ENCODE results near the gene BAIAP3. TPM values are rescaled to one million over a fixed set of nuclear protein-coding genes. Genes with fewer than 3 reads are reported as not detected.

BAIAP3 gene
- total RNA-seq, 1 experiment from 2014 or later = 44.7 TPM

DNA sequence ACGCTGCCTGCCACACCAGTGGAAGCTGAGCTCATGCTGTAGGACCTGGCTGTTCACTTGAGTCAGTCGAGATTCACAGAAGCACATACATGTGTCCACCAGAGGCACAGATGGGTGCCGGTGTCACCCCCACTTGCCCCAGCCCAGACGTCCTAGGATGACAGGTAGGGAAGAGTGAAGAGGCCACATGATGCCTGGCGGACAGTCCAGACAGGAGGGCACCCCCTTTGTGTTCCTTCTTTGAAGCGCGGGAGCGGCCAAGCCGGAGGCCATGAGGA lies 15.2 kb upstream of the BAIAP3 start:
- no TSS peak for BruUV-seq (replicated peaks)
- POLR2A ChIA-PET = no interaction called here

DNA sequence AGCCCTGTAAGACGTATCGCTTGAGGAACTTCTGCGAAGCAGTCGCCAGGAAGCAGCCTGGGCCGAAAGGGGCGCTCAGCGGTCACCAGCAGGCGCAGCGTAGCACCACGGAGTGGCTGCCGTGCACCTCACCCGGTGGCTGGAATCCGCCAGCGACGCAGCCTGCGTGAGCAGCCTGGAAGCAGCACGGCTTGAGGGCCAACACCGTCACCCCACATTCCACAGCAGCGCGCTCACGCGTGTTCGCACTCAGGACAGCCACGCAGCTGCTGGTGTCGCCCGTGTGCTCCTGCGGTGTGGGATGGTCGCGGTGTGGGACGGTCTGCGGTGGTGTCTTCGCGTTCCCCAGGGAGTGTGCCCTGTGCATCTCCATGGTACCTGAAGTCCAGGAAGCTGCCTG lies 14.4 kb upstream of the BAIAP3 start:
- no peak for DNase-seq (ENCODE audit: low read depth, low spot score)
- H3K27ac ChIP-seq (ENCODE audit: low read depth, low read length) = no peak overlapping the region
- ChIA-PET CTCF (no interaction called here), RAD21 (ENCODE audit: low non-redundant PET in 1 of 2, low total read pairs in 2 of 2, uncharacterized antibody in 2 of 2, unreplicated experiment in 2 of 2) (no interaction called here), POLR2A (no interaction called here)
- no peak overlapping the region for H2AFZ ChIP-seq (ENCODE audit: low read depth, low read length, poor library complexity, severe bottlenecking)
- peaks cover 62% of the 10 kb centered on the region for H3K79me2 ChIP-seq (ENCODE audit: insufficient read depth, low read length)
- peaks cover 62 to 63% of the 10 kb centered on the region in 2 experiments for H3K36me3 ChIP-seq (ENCODE audit: control insufficient read depth in 1 of 2, insufficient read depth in 2 of 2, low read length in 2 of 2)
- intact Hi-C loops (cut with micrococcal nuclease) = no loop called here
- H3K4me2 ChIP-seq (ENCODE audit: low read length) = no peak overlapping the region
- no peaks in the 10 kb centered on the region for H3K4me1 ChIP-seq (ENCODE audit: control insufficient read depth in 1 of 2, insufficient read depth in 2 of 2, low read length in 2 of 2)
- no peak overlapping the region for H3K4me3 ChIP-seq (replicated peaks in 1 of 2; ENCODE audit: low read depth in 1 of 2, low read length in 2 of 2)
- no peak for ATAC-seq
- no peak for TF ChIP-seq EZH2 (IDR thresholded peaks at IDR 0.05)
- no peak for TF ChIP-seq YY1 (IDR thresholded peaks at IDR 0.05; ENCODE audit: extremely low read depth, insufficient replicate concordance, low read depth, low read length)
- no peak for TF ChIP-seq ZNF274 (IDR thresholded peaks at IDR 0.05; ENCODE audit: low read depth, low read length)
- TF ChIP-seq CEBPB (IDR thresholded peaks at IDR 0.05; ENCODE audit: low read depth) = no peak
- TF ChIP-seq TCF7L2 (IDR thresholded peaks at IDR 0.05; ENCODE audit: borderline replicate concordance, extremely low read depth, insufficient read depth, insufficient read length) = no peak
- TF ChIP-seq POLR2AphosphoS5 (IDR thresholded peaks at IDR 0.05; ENCODE audit: low read depth, low read length) = no peak
- no peak for TF ChIP-seq CTCF (IDR thresholded peaks at IDR 0.05 in 2 of 3, conservative IDR thresholded peaks at IDR 0.05 in 1 of 3; ENCODE audit: borderline replicate concordance in 1 of 3, insufficient read depth in 1 of 3, low read depth in 2 of 3, low read length in 2 of 3)
- no peak for TF ChIP-seq ATF3 (IDR thresholded peaks at IDR 0.05)
- no peak for TF ChIP-seq RAD21 (IDR thresholded peaks at IDR 0.05; ENCODE audit: low read depth)
- TF ChIP-seq ZFX (IDR thresholded peaks at IDR 0.05) = no peak
- TF ChIP-seq, protein P1, sequence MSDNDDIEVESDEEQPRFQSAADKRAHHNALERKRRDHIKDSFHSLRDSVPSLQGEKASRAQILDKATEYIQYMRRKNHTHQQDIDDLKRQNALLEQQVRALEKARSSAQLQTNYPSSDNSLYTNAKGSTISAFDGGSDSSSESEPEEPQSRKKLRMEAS (IDR thresholded peaks at IDR 0.05) = no peak
- TF ChIP-seq JUND (IDR thresholded peaks at IDR 0.05) = no peak
- no peak for TF ChIP-seq EGR1 (IDR thresholded peaks at IDR 0.05; ENCODE audit: low read depth)
- TF ChIP-seq SIN3A (IDR thresholded peaks at IDR 0.05; ENCODE audit: low read depth) = no peak
- TF ChIP-seq POLR2A (IDR thresholded peaks at IDR 0.05; ENCODE audit: borderline replicate concordance, extremely low read depth, insufficient read depth, insufficient read length) = no peak
- no peak for TF ChIP-seq CBX3 (IDR thresholded peaks at IDR 0.05; ENCODE audit: low read depth)
- TF ChIP-seq, protein P2, sequence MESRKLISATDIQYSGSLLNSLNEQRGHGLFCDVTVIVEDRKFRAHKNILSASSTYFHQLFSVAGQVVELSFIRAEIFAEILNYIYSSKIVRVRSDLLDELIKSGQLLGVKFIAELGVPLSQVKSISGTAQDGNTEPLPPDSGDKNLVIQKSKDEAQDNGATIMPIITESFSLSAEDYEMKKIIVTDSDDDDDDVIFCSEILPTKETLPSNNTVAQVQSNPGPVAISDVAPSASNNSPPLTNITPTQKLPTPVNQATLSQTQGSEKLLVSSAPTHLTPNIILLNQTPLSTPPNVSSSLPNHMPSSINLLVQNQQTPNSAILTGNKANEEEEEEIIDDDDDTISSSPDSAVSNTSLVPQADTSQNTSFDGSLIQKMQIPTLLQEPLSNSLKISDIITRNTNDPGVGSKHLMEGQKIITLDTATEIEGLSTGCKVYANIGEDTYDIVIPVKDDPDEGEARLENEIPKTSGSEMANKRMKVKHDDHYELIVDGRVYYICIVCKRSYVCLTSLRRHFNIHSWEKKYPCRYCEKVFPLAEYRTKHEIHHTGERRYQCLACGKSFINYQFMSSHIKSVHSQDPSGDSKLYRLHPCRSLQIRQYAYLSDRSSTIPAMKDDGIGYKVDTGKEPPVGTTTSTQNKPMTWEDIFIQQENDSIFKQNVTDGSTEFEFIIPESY (IDR thresholded peaks at IDR 0.05; ENCODE audit: extremely low read depth, insufficient replicate concordance, low read length) = no peak
- TF ChIP-seq SRF (IDR thresholded peaks at IDR 0.05; ENCODE audit: low read depth) = no peak
- no peaks in the 10 kb centered on the region for H3K9me3 ChIP-seq (ENCODE audit: control insufficient read depth in 1 of 2, insufficient read depth in 1 of 2, low read depth in 1 of 2, low read length in 2 of 2)
- H3K9me2 ChIP-seq (ENCODE audit: insufficient read depth) = no peaks in the 10 kb centered on the region
- H4K20me1 ChIP-seq (ENCODE audit: insufficient read depth) = no peaks in the 10 kb centered on the region
- no TSS peak for BruUV-seq (replicated peaks)
- H3K27me3 ChIP-seq (ENCODE audit: insufficient read depth, low read length) = no peaks in the 10 kb centered on the region
- no peak overlapping the region for H3K9ac ChIP-seq (ENCODE audit: low read length)

More for the DNA sequence above, 15.2 kb upstream of the BAIAP3 start:
- Histone ChIP-seq H3K27me3 (ENCODE audit: insufficient read depth, low read length) (no peaks in the 10 kb centered on the region), H3K9ac (ENCODE audit: low read length) (no peak overlapping the region), H3K27ac (ENCODE audit: low read depth, low read length) (no peak overlapping the region), H3K4me2 (ENCODE audit: low read length) (no peak overlapping the region), H3K79me2 (ENCODE audit: insufficient read depth, low read length) (peaks cover 70% of the 10 kb centered on the region), H4K20me1 (ENCODE audit: insufficient read depth) (no peaks in the 10 kb centered on the region), H3K4me3 (replicated peaks in 1 of 2; ENCODE audit: low read depth in 1 of 2, low read length in 2 of 2) (no peak overlapping the region), H2AFZ (ENCODE audit: low read depth, low read length, poor library complexity, severe bottlenecking) (no peak overlapping the region), H3K9me2 (ENCODE audit: insufficient read depth) (no peaks in the 10 kb centered on the region), H3K9me3 (ENCODE audit: control insufficient read depth in 1 of 2, insufficient read depth in 1 of 2, low read depth in 1 of 2, low read length in 2 of 2) (no peaks in the 10 kb centered on the region), H3K36me3 (ENCODE audit: control insufficient read depth in 1 of 2, insufficient read depth in 2 of 2, low read length in 2 of 2) (peaks cover 55 to 67% of the 10 kb centered on the region in 2 experiments), H3K4me1 (ENCODE audit: control insufficient read depth in 1 of 2, insufficient read depth in 2 of 2, low read length in 2 of 2) (no peaks in the 10 kb centered on the region)
- ChIA-PET RAD21 (ENCODE audit: low non-redundant PET in 1 of 2, low total read pairs in 2 of 2, uncharacterized antibody in 2 of 2, unreplicated experiment in 2 of 2) (no interaction called here), CTCF (no interaction called here)
- DNase-seq (ENCODE audit: low read depth, low spot score) (no peak), ATAC-seq (no peak)
- intact Hi-C loops (cut with micrococcal nuclease) = no loop called here
- no peak for TF ChIP-seq EZH2 (IDR thresholded peaks at IDR 0.05)
- no peak for TF ChIP-seq POLR2A (IDR thresholded peaks at IDR 0.05; ENCODE audit: borderline replicate concordance, extremely low read depth, insufficient read depth, insufficient read length)
- TF ChIP-seq FOSL1 (IDR thresholded peaks at IDR 0.05; ENCODE audit: low read depth) = no peak
- TF ChIP-seq EGR1 (IDR thresholded peaks at IDR 0.05; ENCODE audit: low read depth) = no peak
- no peak for TF ChIP-seq SP1 (IDR thresholded peaks at IDR 0.05; ENCODE audit: low read depth)
